WTC11 (cell line): ENCODE results near the gene CBX7.

Experiments
- ELF4 ChIP-seq: sonication (generic); formaldehyde crosslinking; IDR thresholded peaks from 2 replicates; pipeline ENCODE4 v1.8.1; 2022; ENCODE audit warnings: low read depth, mild to moderate bottlenecking, moderate library complexity, missing genetic modification reagents
- GABPB1 ChIP-seq: sonication (generic); formaldehyde crosslinking; IDR thresholded peaks from 2 replicates; pipeline ENCODE4 v1.8.1; 2023; ENCODE audit warnings: mild to moderate bottlenecking, missing genetic modification reagents
- GRHL2 ChIP-seq: fragments of 250-450 bp; sonication (Bioruptor Pico); IDR thresholded peaks from 2 replicates; pipeline ENCODE4 v1.8.0; 2022; ENCODE audit warnings: mild to moderate bottlenecking, moderate library complexity; ENCODE audit not compliant: insufficient replicate concordance, severe bottlenecking
- NFE2L1 ChIP-seq: sonication (generic); formaldehyde crosslinking; IDR thresholded peaks from 2 replicates; pipeline ENCODE4 v1.8.1; 2023; ENCODE audit warnings: missing genetic modification reagents
- NFYB ChIP-seq: sonication (generic); formaldehyde crosslinking; conservative IDR thresholded peaks from 2 replicates; pipeline ENCODE4 v1.8.0; 2022; ENCODE audit warnings: low read depth, missing genetic modification reagents
- NR1H2 ChIP-seq: sonication (generic); formaldehyde crosslinking; IDR thresholded peaks from 2 replicates; pipeline ENCODE4 v1.9.0; 2021; ENCODE audit warnings: mild to moderate bottlenecking, moderate library complexity, missing genetic modification reagents
- NR3C1 ChIP-seq: sonication (generic); formaldehyde crosslinking; conservative IDR thresholded peaks from 2 replicates; pipeline ENCODE4 v1.8.1; 2023; ENCODE audit warnings: low read depth, mild to moderate bottlenecking, missing genetic modification reagents
- TEAD4 ChIP-seq: sonication (generic); formaldehyde crosslinking; IDR thresholded peaks from 2 replicates; pipeline ENCODE4 v1.8.0; 2022; ENCODE audit warnings: mild to moderate bottlenecking, missing genetic modification reagents
- ZNF121 ChIP-seq: sonication (generic); formaldehyde crosslinking; IDR thresholded peaks from 2 replicates; pipeline ENCODE4 v1.8.0; 2023; ENCODE audit warnings: missing genetic modification reagents
- TF ChIP-seq, protein P1 (sequence below): fragments of 200-600 bp; IDR thresholded peaks from 2 replicates; pipeline ENCODE4 v1.8.0; 2022; ENCODE audit warnings: antibody characterized with exemption
- TF ChIP-seq, protein P2 (sequence below): sonication (generic); formaldehyde crosslinking; IDR thresholded peaks from 2 replicates; pipeline ENCODE4 v1.8.0; 2022; ENCODE audit warnings: mild to moderate bottlenecking, missing genetic modification reagents
- TF ChIP-seq, protein P3 (sequence below): sonication (generic); formaldehyde crosslinking; IDR thresholded peaks from 2 replicates; pipeline ENCODE4 v1.8.1; 2023; ENCODE audit warnings: mild to moderate bottlenecking, missing genetic modification reagents, moderate library complexity

DNA sequence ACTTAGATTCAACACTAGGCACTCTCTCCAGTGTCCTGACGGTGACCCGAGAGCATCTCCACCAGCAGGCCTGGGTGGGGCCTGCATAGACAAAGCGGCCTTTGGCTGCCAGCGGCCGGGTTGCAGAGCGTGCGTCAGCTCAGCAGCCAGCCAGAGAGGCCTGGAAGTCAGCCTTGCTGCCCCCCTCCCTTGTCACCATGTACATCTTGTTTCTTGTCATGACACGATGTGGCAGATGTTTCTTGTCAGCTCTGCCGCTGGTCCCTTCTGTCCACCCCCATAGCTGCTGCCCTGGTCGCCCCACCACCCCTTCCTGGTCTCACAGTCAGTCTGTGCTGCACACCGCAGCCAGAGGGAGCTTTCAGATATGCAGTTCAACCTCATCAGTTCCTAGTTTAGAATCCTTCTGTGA, 33.1 kb upstream of the CBX7 start:
- no peak for TF ChIP-seq NR3C1
- TF ChIP-seq, protein P1, sequence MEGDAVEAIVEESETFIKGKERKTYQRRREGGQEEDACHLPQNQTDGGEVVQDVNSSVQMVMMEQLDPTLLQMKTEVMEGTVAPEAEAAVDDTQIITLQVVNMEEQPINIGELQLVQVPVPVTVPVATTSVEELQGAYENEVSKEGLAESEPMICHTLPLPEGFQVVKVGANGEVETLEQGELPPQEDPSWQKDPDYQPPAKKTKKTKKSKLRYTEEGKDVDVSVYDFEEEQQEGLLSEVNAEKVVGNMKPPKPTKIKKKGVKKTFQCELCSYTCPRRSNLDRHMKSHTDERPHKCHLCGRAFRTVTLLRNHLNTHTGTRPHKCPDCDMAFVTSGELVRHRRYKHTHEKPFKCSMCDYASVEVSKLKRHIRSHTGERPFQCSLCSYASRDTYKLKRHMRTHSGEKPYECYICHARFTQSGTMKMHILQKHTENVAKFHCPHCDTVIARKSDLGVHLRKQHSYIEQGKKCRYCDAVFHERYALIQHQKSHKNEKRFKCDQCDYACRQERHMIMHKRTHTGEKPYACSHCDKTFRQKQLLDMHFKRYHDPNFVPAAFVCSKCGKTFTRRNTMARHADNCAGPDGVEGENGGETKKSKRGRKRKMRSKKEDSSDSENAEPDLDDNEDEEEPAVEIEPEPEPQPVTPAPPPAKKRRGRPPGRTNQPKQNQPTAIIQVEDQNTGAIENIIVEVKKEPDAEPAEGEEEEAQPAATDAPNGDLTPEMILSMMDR: no peak
- no peak for TF ChIP-seq TEAD4 (CRISPR knock-in tag)
- TF ChIP-seq GRHL2 (CRISPR knock-in tag): no peak
- TF ChIP-seq GABPB1 (CRISPR knock-in tag): no peak
- no peak for TF ChIP-seq ELF4 (CRISPR knock-in tag)
- TF ChIP-seq, protein P2, sequence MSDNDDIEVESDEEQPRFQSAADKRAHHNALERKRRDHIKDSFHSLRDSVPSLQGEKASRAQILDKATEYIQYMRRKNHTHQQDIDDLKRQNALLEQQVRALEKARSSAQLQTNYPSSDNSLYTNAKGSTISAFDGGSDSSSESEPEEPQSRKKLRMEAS: no peak
- TF ChIP-seq NFYB: no peak
- TF ChIP-seq NR1H2 (CRISPR knock-in tag): no peak
- TF ChIP-seq, protein P3, sequence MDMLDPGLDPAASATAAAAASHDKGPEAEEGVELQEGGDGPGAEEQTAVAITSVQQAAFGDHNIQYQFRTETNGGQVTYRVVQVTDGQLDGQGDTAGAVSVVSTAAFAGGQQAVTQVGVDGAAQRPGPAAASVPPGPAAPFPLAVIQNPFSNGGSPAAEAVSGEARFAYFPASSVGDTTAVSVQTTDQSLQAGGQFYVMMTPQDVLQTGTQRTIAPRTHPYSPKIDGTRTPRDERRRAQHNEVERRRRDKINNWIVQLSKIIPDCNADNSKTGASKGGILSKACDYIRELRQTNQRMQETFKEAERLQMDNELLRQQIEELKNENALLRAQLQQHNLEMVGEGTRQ: no peak
- TF ChIP-seq NFE2L1 (CRISPR knock-in tag): no peak
- TF ChIP-seq ZNF121: no peak
